Measurements from ENCODE around the gene FPR1.

FPR1 gene, protein sequence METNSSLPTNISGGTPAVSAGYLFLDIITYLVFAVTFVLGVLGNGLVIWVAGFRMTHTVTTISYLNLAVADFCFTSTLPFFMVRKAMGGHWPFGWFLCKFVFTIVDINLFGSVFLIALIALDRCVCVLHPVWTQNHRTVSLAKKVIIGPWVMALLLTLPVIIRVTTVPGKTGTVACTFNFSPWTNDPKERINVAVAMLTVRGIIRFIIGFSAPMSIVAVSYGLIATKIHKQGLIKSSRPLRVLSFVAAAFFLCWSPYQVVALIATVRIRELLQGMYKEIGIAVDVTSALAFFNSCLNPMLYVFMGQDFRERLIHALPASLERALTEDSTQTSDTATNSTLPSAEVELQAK

DNA sequence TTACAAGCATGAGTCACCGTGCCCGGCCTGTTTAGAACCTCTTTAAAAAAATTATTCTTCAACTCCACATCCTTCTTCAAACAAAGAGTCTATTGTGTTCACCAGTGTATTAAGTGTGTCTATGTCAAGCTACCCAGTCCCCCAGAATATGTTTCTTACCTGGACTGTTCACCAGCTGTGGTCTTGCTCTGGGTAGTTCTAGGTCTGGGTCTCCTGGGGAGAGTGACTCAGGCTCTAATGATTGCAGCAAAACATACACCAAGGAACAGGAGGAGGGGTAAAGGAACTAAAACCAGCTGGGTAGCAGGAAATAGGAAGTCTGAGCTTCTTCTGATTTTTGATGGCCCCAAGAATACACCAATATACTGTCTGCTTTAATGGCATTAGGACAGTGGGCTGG is at the start of gene FPR1:
TSS of gene FPR1 (minus strand) at position 224 of the 400 bp plus-strand sequence. CDS start 4,884 bp downstream, outside the sequence.
- DNase-seq (ENCODE audit: low spot score in 2 of 2): no peak
- H3K4me1 Mint-ChIP-seq: no peaks in the 10 kb centered on the region
- H3K4me3 Mint-ChIP-seq: no peak within 1 kb of the TSS
- peaks cover 15% of the 10 kb centered on the region for H3K9me3 Mint-ChIP-seq
- H3K27ac Mint-ChIP-seq: no peak within 1 kb of the TSS
- H3K36me3 Mint-ChIP-seq: no peaks in the 10 kb centered on the region
- no peak for ATAC-seq

DNA sequence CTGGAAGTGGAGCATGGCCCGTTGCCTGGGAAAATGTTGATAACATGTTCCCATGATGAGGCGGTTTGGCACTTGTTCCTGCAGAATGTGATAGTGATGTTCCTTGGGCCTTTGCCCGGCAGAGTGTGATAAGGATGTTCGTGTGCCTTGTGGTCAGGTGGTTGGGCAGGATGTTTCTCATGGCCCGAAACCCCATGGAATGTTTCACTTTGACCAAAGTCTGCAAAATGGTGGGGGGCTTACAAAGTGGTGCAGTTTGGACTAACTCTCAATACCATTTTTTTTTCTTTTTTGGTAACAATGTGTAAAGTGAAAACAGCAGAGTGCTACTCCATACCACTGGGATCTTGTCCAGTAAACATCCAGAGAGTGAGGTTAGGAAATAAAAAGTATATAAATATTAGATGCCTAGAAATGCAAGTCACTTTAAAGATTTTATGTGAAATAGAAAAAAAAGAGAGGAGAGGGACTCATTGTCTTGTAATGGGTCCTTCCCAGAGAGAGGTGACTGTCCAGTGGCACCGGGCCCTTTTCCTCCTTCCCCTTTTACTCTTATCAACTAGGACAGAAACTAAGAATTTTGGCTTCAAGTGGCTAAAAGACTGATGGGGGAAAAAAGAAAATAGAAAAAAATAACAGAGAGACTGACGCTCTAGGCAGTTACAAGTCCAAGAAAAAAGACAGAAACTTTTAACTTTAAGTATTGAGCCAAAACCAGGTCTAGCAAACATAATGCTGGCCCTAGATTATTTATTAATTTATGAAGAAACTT is 49.0 kb upstream of the FPR1 start:
- no peak for DNase-seq (ENCODE audit: low spot score in 2 of 2)
- Mint-ChIP-seq H3K9me3 (peaks cover 25% of the 10 kb centered on the region), H3K4me1 (no peaks in the 10 kb centered on the region), H3K36me3 (no peaks in the 10 kb centered on the region), H3K4me3 (no peak overlapping the region), H3K27ac (no peak overlapping the region)
- ATAC-seq: no peak

DNA sequence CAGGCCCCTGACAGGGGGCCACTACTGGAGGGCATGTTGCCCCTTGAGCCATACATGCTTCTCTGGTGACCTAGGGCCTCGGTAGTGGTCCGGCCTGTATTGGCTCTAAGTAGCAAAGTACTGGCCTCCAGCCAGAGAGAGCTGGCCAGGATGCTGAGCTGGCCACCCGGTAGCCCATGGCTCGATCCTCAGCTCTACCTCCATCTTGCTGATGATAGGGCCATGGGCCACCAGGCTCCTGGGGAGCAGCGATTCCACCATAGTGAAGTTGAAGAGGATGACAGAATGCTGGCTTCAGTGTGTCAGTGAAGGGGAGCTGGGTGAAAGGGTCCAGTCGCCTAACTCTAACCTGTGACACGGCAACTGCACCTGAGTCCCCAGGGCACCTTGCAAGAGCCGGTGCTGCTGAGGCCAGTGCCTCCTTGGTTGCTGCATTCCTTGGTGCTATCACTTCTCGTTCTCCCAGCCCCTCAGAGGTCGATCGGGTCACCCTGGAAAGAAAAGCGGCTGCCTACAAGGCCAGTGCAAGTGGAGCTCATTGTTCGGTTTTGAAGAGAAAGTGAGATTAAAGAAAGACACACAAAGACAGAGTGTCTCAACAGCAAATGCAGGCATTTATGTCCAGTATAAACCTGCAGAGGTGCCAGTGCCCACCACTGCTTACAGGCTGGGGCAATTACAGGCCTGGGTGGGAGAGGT is 48.2 kb upstream of the FPR1 start:
- no peak overlapping the region for H3K27ac Mint-ChIP-seq
- no peaks in the 10 kb centered on the region for H3K36me3 Mint-ChIP-seq
- no peaks in the 10 kb centered on the region for H3K4me1 Mint-ChIP-seq
- H3K9me3 Mint-ChIP-seq: peaks cover 25% of the 10 kb centered on the region
- no peak overlapping the region for H3K4me3 Mint-ChIP-seq
- ATAC-seq (no peak), DNase-seq (ENCODE audit: low spot score in 2 of 2) (no peak)

DNA sequence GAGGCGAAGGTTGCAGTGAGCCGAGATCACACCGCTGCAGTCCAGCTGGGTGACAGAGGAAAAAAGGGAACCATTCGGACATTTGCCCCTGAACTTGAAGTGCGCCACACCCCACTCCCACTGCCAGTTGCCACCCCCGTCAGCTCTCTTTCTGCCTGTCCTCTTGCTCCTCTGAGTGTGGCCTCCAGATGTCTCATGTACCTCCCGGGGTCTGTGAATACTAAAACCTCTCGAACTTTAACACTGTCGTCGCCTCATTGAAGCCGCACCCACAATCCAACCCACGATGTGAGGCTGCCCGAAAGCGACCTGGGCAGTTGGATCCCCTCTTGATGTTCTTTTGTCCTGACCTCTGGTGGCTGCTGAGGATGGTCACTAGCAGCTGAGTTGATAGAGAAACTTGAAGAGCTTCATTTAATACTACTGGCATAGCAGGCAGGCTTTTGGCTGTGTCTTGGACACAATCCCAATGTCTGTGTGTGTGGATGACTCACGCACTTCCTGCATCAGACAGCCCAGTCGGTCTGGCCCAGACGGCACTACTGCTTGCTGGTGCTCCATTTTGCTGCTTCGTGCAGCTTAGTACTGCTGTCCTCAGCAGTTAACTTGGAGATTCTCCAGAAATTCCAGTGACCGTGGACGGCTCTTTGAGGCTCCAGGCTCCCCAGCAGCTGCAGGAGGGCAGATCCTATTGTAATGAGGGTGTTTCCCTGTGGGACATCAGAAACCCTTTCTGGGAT is 47.5 kb upstream of the FPR1 start:
- Mint-ChIP-seq H3K27ac (no peak overlapping the region), H3K4me3 (no peak overlapping the region), H3K4me1 (no peaks in the 10 kb centered on the region), H3K9me3 (peaks cover 22% of the 10 kb centered on the region), H3K36me3 (no peaks in the 10 kb centered on the region)
- ATAC-seq (no peak), DNase-seq (ENCODE audit: low spot score in 2 of 2) (no peak)

DNA sequence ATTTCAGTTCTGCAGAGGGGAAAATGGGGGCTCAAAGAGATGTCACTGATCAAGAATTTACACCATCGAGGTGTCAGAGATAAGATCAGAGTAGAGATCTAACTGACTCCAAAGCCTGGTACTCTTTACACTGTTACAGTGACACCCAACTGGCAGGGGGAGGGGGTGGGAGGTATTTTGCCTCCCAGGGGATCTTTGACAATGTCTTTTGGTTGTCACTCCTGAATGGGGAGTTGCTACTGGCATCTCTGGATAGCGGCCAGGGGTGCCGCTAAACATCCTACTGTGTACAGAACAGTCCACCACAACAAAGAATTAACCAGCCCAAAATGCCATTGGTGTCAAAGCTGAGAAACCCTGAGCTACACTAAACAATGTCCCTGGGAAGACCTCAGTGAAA is 46.4 kb upstream of the FPR1 start:
- H3K4me1 Mint-ChIP-seq: no peaks in the 10 kb centered on the region
- DNase-seq (ENCODE audit: low spot score in 2 of 2): no peak
- no peak overlapping the region for H3K4me3 Mint-ChIP-seq
- no peak overlapping the region for H3K27ac Mint-ChIP-seq
- H3K9me3 Mint-ChIP-seq: peaks cover 22% of the 10 kb centered on the region
- H3K36me3 Mint-ChIP-seq: no peaks in the 10 kb centered on the region
- ATAC-seq: no peak

DNA sequence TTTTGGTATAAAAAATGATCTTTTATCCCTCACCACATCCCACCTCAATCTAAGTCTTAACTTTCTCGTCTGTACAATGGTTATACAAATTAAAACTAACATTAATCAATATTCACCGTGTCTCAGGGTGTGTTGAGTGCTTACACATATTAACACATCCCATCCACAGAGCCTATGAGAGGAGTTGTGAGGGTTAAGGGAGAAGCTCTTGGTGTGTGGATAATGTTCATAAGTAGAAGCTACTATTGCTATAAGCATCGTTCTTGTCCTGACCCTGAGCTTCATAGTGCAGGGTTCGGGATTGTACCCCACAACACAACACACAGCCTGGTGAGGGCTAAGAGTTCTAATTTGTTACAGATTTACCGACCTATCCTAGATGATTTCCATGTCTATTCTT is 45.8 kb upstream of the FPR1 start:
- no peaks in the 10 kb centered on the region for H3K4me1 Mint-ChIP-seq
- peaks cover 22% of the 10 kb centered on the region for H3K9me3 Mint-ChIP-seq
- ATAC-seq: no peak
- H3K27ac Mint-ChIP-seq: no peak overlapping the region
- no peaks in the 10 kb centered on the region for H3K36me3 Mint-ChIP-seq
- no peak for DNase-seq (ENCODE audit: low spot score in 2 of 2)
- no peak overlapping the region for H3K4me3 Mint-ChIP-seq

DNA sequence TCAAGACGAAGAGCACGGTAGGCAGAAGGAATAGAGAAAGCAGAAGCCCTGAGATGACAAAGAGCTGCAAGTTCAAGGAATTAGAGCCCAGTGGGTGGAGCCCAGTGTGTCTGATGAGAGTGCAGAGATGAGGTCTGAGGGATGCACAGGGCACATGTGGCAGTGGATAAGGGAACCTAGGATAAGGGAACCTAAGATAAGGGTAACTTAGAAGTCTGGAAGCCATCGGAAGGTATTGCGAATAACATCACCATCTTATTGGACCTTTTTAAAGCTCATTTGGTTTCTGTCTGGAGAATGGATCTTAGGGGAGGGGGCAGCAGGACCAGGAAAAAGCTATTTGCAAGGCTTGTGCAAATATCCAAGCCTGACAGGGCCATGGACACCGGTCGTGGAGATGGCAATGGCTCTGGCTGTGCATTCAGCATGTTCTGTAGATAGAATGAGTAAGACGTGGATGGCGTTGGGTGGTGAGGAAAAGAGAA is 44.6 kb upstream of the FPR1 start:
- no peak overlapping the region for H3K27ac Mint-ChIP-seq
- H3K4me3 Mint-ChIP-seq: no peak overlapping the region
- no peak for ATAC-seq

DNA sequence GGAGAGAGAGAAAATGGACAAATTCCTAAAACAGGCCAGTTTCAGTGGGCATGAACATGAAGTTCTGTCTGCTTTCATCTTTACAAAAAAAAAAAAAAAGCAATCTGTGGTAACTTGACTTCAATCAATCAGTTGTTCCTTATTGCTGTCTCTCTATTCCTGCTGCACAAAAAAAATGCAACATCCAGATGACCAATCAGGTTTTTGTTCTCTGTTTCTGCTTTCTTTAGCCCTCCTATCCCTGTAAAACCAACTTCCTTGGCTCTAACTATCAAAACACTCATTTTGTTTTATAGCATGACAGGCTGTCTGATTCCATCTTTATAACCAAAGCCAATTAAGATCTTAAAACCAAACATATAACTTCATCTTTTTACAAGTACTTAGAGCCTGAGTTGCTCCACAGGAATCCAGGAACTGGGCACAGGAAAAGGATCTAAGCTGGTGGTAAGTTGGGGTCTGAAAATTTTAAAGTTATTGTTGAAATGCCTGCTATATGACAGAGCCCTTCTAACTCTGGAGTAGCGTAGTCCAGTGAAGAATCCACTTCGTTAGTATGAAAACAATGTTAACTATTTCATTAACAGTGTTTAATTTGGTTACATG is 43.3 kb upstream of the FPR1 start, which contains the start of gene FPR3:
TSS of gene FPR3 (plus strand) at position 273 of the 606 bp plus-strand sequence. CDS start 28,592 bp downstream, outside the sequence.
- no peak within 1 kb of the TSS for H3K4me3 Mint-ChIP-seq
- H3K9me3 Mint-ChIP-seq: peaks cover 25% of the 10 kb centered on the region
- no peak for ATAC-seq
- no peak for DNase-seq (ENCODE audit: low spot score in 2 of 2)
- H3K27ac Mint-ChIP-seq: no peak within 1 kb of the TSS
- no peaks in the 10 kb centered on the region for H3K36me3 Mint-ChIP-seq
- H3K4me1 Mint-ChIP-seq: no peaks in the 10 kb centered on the region

More for the DNA sequence above, 44.6 kb upstream of the FPR1 start:
- no peaks in the 10 kb centered on the region for H3K4me1 Mint-ChIP-seq
- H3K36me3 Mint-ChIP-seq: no peaks in the 10 kb centered on the region
- H3K9me3 Mint-ChIP-seq: peaks cover 23% of the 10 kb centered on the region
- no peak for DNase-seq (ENCODE audit: low spot score in 2 of 2)

DNA sequence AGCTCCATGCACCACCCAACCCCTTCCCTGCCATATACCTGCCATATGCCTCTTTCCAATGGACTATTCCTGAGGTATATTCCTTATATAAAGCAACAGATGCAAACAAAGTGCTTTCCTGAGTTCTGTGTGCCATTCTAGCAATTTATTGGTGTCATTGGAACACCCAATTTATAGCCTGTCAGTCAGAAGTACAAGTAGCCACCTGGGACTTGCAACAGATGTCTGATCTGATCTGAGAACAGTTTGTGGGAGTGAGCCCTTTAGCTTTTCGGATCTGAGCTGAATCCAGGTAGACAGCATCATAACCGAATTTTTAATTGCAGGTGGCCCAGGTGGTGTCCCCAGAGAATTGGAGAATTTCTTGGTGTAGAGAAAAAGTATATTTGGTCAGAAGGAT is 42.3 kb upstream of the FPR1 start:
- Mint-ChIP-seq H3K9me3 (peaks cover 21% of the 10 kb centered on the region), H3K27ac (no peak overlapping the region), H3K36me3 (no peaks in the 10 kb centered on the region), H3K4me3 (no peak overlapping the region), H3K4me1 (no peaks in the 10 kb centered on the region)
- DNase-seq (ENCODE audit: low spot score in 2 of 2): no peak
- no peak for ATAC-seq

DNA sequence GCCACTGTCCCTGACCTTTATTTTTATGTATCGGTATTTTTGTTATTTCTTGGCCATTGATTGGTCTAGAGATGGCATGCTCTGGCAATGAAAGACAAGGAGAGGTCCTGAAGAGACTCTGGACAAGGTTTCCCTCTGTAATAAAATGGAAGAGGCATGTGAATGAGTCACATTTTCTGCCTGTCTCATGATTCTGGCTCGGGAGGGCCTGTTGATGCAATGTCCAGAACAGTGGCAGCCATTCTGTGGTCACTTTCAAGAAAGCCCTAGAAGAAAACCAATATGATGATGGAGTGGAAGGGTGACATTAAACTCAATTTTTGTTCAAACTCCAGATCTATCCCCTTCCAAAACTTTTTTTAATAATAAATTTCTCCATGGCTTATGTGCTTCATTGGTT is 41.3 kb upstream of the FPR1 start:
- ATAC-seq: no peak
- H3K27ac Mint-ChIP-seq: no peak overlapping the region

DNA sequence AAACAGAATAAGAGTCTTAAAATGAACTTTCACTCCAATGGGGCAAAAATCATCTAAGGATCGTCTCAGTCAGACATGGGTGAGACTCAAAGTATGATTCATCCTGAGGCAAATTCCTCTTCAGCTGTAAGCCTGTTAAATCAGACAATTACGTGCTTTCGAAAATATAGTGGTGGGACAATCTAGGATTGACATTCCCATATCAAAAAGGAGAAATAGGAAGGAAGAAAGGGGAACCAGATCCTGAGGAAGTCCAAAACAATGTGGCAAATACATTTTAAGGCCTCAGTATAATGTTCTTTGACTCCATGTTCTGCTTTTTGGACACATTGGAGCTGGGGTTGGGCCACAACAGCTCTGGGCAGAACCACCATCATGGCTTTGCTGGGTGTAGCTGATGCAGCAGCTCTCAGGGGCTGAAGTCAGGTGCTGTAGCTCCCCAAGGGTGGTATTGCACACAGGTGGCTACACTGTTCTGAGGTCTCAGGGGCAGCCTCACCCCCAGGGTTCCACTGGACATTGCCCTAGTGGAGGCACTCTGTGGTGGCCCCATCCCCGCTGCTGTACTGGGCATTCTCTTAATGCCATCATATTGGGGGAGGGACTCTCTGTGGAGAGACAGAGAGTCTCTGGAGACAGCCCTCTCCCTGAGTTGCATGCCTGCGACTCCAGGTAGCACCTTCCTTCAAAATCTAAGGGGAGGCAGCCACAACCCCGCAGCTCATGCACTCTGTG is 37.5 kb upstream of the FPR1 start:
- no peak overlapping the region for H3K27ac Mint-ChIP-seq
- no peaks in the 10 kb centered on the region for H3K4me1 Mint-ChIP-seq
- peaks cover 10% of the 10 kb centered on the region for H3K9me3 Mint-ChIP-seq
- ATAC-seq: no peak
- no peaks in the 10 kb centered on the region for H3K36me3 Mint-ChIP-seq
- H3K4me3 Mint-ChIP-seq: no peak overlapping the region
- DNase-seq (ENCODE audit: low spot score in 2 of 2): no peak

More for the DNA sequence above, 41.3 kb upstream of the FPR1 start:
- no peak for DNase-seq (ENCODE audit: low spot score in 2 of 2)
- Mint-ChIP-seq H3K4me1 (no peaks in the 10 kb centered on the region), H3K4me3 (no peak overlapping the region), H3K9me3 (peaks cover 18% of the 10 kb centered on the region), H3K36me3 (no peaks in the 10 kb centered on the region)

DNA sequence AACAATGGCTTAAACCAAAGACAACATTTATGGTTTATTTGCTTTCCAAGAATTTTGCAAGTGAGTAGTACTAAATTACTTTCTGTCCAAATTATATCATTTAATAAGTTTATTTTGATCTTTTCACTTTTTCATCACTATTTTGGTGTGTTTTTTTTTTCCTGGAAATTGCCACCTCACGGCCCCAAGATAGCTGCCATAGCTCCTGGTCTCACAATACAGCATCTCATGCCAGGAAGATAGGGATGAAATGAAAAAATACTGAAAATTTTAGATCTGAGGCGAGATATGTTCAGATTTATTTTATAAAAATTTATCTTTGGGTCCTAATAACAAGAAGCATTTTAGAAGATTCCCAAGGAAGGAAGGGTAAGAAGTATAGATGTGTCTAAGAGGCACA is 36.4 kb upstream of the FPR1 start:
- H3K27ac Mint-ChIP-seq: no peak overlapping the region
- H3K9me3 Mint-ChIP-seq: peaks cover 10% of the 10 kb centered on the region
- no peaks in the 10 kb centered on the region for H3K4me1 Mint-ChIP-seq
- H3K4me3 Mint-ChIP-seq: no peak overlapping the region
- DNase-seq (ENCODE audit: low spot score in 2 of 2) (no peak), ATAC-seq (no peak)
- H3K36me3 Mint-ChIP-seq: no peaks in the 10 kb centered on the region

DNA sequence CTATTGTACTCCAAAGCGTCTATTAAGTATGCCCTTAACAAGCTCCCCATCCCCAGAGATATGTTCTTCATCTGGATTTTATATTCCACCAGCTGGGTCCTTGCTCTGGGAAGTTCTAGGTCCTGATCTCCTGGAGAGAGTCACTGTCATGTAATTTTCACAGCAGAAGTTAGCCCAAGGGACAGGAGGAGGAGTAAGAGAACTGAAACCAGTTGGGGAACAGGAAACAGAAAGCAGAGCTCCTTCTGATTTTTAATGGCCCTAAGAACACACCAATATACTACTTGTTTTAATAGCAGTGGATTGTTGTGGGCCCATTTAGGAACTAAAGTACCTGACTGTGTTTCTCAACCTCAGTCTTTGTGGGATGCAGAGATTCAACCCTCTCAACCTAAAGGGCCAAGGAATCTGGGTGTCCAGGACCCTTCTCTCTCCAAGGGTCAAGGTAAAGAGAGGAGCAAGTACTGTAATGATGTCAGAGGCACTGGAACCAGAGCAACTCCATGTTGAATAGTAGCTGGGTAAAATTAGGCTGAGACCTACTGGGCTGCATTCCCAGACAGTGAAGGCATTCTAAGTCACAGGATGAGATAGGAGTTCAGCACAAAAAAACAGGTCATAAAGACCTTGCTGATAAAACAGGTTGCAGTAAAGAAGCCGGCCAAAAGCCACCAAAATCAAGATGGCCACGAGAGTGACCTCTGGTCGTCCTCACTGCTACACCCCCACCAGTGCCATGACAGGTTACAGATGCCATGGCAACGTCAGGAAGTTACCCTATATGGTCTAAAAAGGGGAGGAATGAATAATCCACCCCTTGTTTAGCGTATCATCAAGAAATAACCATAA is 35.2 kb upstream of the FPR1 start:
- no peak for DNase-seq (ENCODE audit: low spot score in 2 of 2)

More for the DNA sequence above, 35.2 kb upstream of the FPR1 start:
- Mint-ChIP-seq H3K9me3 (peaks cover 10% of the 10 kb centered on the region), H3K4me1 (no peaks in the 10 kb centered on the region), H3K36me3 (no peaks in the 10 kb centered on the region), H3K27ac (no peak overlapping the region), H3K4me3 (no peak overlapping the region)
- no peak for ATAC-seq

Measured in stimulated activated effector memory CD8-positive, alpha-beta T cell treated with anti-CD3 and anti-CD28 coated beads, Interleukin-12 subunit alpha, Interleukin-12 subunit beta, amount 100 ng/mL, for 72 hours (primary cell).